ENCODE data around the gene ALDOA.
"Not testable (repeated sequence)": the region's sequence is repeated elsewhere in the genome, so short reads cannot be mapped to it uniquely, and the experiment has no call there.

The ALDOA gene

DNA sequence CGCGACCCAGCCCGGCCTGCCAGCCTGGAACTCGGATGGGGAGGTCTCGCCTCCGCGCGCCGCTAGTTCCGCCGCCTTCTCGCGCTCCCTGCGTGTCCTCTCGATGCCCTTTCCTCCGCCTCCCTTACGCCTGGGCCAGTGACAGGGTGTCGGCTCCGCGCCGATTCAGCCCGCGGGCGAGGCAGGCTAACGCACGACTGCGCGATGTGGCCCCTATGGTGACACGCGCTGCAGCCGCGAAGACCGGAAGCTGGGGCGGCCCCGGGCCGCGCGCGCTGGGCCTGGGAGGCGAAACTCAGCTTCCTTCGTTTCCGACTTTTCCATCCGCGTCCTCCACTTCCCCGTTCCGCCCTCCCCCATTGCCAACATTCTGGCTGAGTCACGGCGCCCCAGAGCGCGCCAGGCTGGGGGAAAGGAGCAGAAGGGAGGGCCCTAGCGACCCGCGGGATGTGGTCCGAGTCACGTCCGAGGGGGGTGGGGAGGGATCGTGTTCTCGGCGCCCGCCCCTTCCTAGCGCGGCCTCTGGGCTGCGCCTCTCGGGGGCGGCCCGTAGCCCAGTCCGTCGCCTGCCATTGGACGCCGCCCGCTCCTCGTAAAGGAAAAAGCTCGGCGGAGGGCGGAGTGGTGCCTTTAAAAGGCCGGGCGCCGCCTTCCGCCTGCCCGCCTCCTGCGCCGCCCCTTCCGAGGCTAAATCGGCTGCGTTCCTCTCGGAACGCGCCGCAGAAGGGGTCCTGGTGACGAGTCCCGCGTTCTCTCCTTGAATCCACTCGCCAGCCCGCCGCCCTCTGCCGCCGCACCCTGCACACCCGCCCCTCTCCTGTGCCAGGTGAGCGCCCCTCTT is at the start of gene ALDOA:
ALDOA (plus strand) TSS at position 659 of the 841 bp plus-strand sequence. CDS start 1,138 bp downstream, outside the sequence.
- peak; percentile 98 for DNase-seq (ENCODE audit: low read depth)

DNA sequence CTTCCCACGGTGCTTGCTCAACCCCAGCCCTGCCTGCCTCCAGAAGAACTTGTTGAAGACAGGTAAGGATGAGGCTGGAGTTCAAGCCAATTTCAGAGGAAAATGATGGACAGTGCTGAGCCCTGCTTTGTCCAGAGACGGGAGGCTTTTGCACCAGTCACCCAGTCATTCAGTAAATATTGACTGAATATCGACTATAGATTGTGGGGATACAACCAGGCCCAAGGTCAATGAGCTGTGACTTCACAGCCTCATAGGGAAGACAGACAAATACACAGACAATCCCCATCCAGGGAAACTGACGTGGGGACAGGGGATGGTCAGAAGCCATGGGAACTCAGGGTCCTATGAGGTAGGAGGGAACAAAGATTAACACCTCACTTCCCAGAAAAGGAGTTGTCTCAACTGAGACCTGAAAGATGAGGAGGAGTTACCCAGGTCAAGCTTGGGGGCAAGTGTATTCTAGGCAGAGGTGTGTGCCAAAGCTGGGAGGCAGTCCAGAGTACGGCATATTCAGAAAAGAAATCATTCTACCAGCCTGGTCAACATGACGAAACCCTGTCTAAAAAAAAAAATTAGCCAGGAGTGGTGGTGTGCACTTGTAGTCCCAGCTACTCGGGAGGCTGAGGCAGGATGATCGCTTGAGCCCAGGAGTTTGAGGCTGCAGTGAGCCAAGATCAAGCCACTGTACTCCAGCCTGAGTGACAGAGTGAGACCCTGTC is 48.8 kb upstream of the ALDOA start:
- no peak for DNase-seq (ENCODE audit: low read depth)

GRCh38 chr16:30017277-30017656 is 48.3 kb upstream of the ALDOA start:
- no peak for DNase-seq (ENCODE audit: low read depth)

DNA sequence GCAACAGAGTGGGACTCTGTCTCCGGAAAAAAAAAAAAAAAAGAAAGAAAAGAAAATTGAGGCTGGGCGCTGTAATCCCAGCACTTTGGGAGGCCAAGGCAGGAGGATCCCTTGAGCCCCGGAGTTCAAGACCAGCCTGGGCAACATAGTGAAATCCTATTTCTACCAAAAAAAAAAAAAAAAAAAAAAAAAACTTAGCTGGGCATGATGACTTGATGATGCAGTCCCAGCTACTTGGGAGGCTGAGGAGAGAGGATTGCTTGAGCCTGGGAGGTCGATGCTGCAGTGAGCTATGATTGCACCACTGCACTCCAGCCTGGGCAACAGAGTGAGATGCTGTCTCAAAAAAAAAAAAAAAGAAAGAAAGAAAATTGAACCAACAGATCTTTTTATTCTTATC is 47.6 kb upstream of the ALDOA start:
- DNase-seq (ENCODE audit: low read depth): not testable (repeated sequence)

DNA sequence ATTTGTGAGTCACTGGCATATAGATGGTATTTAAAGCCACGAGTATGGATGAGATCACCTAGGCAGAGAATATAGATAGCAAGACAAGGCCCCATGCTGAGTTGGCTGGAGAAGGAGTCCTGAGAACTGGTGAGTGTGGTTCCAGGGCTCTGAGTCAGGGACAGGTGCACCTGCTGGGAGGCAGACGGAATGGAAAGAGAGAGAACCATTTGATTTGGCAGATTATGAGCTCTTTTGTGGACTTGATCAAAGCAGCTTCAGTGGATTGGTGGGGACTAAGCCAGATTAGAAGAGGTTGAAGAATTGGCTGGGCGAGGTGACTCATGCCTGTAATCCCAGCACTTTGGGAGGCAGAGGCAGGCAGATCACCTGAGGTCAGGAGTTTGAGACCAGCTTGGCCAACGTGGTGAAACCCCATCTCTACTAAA is 46.8 kb upstream of the ALDOA start:
- DNase-seq (ENCODE audit: low read depth): no peak

DNA sequence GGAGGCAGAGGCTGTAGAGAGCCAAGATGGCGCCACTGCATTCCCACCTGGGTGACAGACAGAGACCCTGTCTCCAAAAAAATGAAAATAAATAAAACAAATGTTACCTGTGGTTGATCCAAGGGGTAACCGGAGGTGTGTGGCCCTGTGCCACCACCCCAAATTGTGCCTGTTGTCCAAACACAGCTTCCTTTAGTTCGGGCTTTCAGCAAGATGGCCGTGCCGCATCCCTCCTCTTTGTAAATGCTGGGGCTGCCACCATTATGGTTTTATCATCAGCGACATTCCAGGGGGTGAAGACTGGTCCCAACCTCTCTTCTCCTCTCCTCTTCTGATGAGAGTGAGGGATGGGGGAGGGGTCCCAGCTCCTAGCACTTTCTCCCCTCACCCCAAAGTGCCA is 42.7 kb upstream of the ALDOA start, which contains the start of gene C16orf92:
C16orf92 (plus strand) TSS at position 312 of the 400 bp plus-strand sequence. CDS start 143 bp downstream, outside the sequence.
- DNase-seq (ENCODE audit: low read depth): no peak

GRCh38 chr16:30023586-30023985 is 42.0 kb upstream of the ALDOA start:
- no peak for DNase-seq (ENCODE audit: low read depth)

- DNase-seq (ENCODE audit: low read depth): no peak
Measured at GRCh38 chr16:30024451-30024850, 41.1 kb upstream of the ALDOA start.

- DNase-seq (ENCODE audit: low read depth): no peak
Measured at GRCh38 chr16:30025156-30025555, 40.4 kb upstream of the ALDOA start.

DNA sequence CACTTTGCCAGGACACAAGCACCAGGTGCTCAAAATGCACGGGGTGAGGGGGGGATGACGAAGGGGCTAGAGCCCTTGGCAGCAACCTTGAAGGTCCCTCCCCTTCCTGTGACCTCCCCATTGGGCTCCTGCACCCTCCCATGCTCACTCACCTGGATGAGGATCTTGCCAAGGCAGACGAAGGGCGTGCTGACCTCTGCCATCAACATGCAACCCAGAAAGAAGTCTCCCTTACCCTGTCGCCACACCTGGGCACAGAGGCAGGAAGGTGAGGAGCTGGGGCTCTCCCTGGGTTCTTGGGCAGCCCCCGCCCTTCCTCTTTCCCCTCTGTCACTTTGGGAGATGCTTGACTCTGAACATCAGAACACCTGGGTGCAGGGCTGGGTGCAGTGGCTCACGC is 40.0 kb upstream of the ALDOA start:
- DNase-seq (ENCODE audit: low read depth): no peak

DNA sequence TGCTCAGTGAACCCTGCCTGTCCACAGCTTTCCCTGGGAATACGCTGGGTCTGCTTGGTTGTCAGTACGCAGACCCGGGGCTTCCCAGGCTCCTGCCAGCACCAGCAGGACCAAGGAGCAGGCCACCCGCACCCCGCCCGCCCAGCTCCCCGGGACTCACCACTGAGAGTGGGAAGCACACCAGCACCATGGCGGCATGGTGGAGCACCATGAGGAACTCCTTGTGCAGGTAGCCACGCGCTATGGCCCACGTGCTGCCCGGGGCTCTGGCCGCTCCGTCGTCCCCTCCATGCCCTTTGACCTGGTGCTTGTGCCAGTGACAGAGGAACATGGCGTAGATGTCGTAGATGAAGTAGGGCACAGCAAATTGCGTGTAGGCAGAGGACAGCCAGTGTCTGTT is 39.1 kb upstream of the ALDOA start:
- DNase-seq (ENCODE audit: low read depth): no peak

- DNase-seq (ENCODE audit: low read depth): no peak
Measured at GRCh38 chr16:30027588-30028437, 37.7 kb upstream of the ALDOA start.

- no peak for DNase-seq (ENCODE audit: low read depth)
Measured at GRCh38 chr16:30028438-30029076, 37.0 kb upstream of the ALDOA start.

- no peak for DNase-seq (ENCODE audit: low read depth)
Measured at GRCh38 chr16:30030011-30030685, 35.4 kb upstream of the ALDOA start.

GRCh38 chr16:30030841-30031413 is 34.6 kb upstream of the ALDOA start, which contains the start of gene TLCD3B:
TSS of gene TLCD3B (minus strand) at chr16:30031271. CDS start at chr16:30030527, 744 bp downstream.
- no peak for DNase-seq (ENCODE audit: low read depth)

GRCh38 chr16:30031477-30031918 is 34.1 kb upstream of the ALDOA start:
- DNase-seq (ENCODE audit: low read depth): no peak

GRCh38 chr16:30032083-30032819 is 33.3 kb upstream of the ALDOA start:
- DNase-seq (ENCODE audit: low read depth): no peak

DNA sequence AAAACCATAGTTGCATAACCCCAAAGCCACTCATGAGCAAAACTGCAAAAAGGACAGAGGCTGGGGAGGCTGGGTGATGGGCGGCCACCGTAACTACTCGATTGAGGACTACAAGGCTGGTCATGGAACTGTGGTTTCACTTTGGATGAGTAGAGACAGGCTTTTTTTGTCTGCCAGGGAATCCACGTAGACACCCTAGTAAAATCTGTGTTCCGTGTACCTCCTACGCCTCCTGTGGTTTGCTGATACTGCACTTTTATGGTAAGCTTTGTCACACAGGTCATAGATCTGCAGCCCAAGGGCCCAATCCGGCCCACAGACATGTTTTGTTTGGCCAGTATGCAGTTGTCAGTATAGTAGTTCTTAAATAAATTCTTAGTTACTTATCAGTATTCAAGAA is 32.3 kb upstream of the ALDOA start:
- no peak for DNase-seq (ENCODE audit: low read depth)

DNA sequence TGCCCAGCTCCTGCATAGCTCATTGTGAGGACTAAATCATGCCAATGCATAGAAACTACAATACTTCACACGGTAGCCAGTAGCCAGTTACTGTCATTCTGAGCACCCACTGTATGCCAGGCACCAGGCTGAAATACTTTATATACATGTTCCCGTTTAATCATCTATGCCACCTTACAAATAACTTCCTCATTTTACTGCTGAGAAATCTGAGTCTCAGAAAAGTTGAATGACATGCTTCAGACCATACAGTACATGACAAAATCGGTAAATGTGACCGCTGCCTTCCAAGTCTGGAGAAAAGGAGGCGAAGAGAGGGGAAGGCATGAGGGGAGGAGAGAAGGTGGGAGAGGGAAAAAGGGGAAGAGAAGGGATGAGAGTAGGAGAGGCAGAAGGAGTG is 25.3 kb upstream of the ALDOA start:
- no peak for DNase-seq (ENCODE audit: low read depth)

DNA sequence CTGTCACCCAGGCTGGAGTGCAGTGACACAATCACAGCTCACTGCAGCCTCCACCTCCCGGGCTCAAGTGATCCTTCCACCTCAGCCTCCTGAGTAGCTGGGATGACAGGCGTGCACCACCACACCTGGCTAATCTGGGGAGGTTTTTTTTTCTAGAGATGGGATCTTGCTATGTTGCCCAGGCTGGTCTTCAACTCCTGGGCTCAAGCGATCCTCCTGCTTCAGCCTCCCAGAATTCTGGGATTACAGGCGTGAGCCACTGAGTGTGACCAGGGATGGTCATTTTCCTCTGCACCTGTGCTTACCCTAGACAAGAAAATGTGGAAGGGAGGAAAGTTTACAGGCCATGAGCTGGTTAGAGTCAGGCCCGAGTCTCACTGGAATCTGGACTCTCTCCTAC is 24.9 kb upstream of the ALDOA start:
- not testable (repeated sequence) for DNase-seq (ENCODE audit: low read depth)

All from GM04504 (cell line).